HCT116 (cell line): ENCODE results near the gene GRIN2C. TPM values are rescaled to one million over a fixed set of nuclear protein-coding genes. Genes with fewer than 3 reads are reported as not detected.

Experiments used
- ATAC-seq: fragments of 200-7000 bp; cut with Tn5 transposase; 2 replicates; pipeline ENCODE4 v1.9.1; 2020; ENCODE audit warnings: mild to moderate bottlenecking, moderate library complexity
- BruUV-seq: library from RNA; stranded (reverse); fragments of 400-500 nt; replicated peaks from 2 replicates; lab custom pipeline; 2021; lab: Mats Ljungman, UMichigan
- CTCF ChIA-PET: fragments of 300-600 bp; sonication (Branson Sonifier 250); formaldehyde crosslinking; loops from one replicate; lab custom pipeline; 2021; ENCODE audit warnings: antibody characterized with exemption; lab: Charles Lee
- POLR2A ChIA-PET: fragments of 300-600, 350-600 bp; sonication (Branson Sonifier 250); formaldehyde crosslinking; loops from one replicate; lab custom pipeline; 2021; ENCODE audit warnings: antibody characterized with exemption; lab: Charles Lee
- RAD21 ChIA-PET, 2 experiments: fragments of 300-600 bp; sonication (Branson Sonifier 250); formaldehyde crosslinking; loops; one replicate each; lab custom pipeline; 2023; ENCODE audit warnings: low total read pairs in 2 of 2; ENCODE audit not compliant: uncharacterized antibody in 2 of 2, unreplicated experiment in 2 of 2, low non-redundant PET in 1 of 2; lab: Charles Lee
- DNase-seq: peaks from one replicate; pipeline ENCODE4 v3.0.0-alpha.2; 2010; ENCODE audit warnings: low read depth, low spot score
- H2AFZ ChIP-seq: fragments of 200-600 bp; shearing (Covaris generic), sonication (generic); 2 replicates; pipeline ENCODE4 v1.6.1; 2017; ENCODE audit warnings: low read depth, mixed run types, mixed read lengths, antibody characterized with exemption, low read length; ENCODE audit not compliant: poor library complexity, severe bottlenecking
- H3K27ac ChIP-seq: 2 replicates; pipeline ENCODE4 v1.5.1; 2012; ENCODE audit warnings: low read depth, low read length
- H3K27me3 ChIP-seq: fragments of 200-600 bp; sonication (generic); 2 replicates; pipeline ENCODE4 v1.6.1; 2016; ENCODE audit warnings: mixed run types, low read length, mixed read lengths; ENCODE audit not compliant: insufficient read depth
- H3K36me3 ChIP-seq, 2 experiments: fragments of 200-500 bp in 1 of 2; fragments of 200-600 bp in 1 of 2; sonication (Bioruptor generic) in 1 of 2; sonication (generic) in 1 of 2; 2 replicates each; pipeline versions ENCODE4 v1.5.1 to v1.6.1; 2014 to 2016; ENCODE audit warnings: low read length in 2 of 2, inconsistent platforms in 1 of 2, mixed read lengths in 1 of 2, mixed run types in 1 of 2; ENCODE audit not compliant: insufficient read depth in 2 of 2, control insufficient read depth in 1 of 2
- H3K4me1 ChIP-seq, 2 experiments: fragments of 200-600 bp in 1 of 2; sonication (generic) in 1 of 2; 2 replicates each; pipeline versions ENCODE4 v1.5.1 to v1.6.1; 2012 to 2017; ENCODE audit warnings: low read length in 2 of 2, inconsistent platforms in 1 of 2, mild to moderate bottlenecking in 1 of 2, mixed read lengths in 1 of 2, mixed run types in 1 of 2, moderate library complexity in 1 of 2; ENCODE audit not compliant: insufficient read depth in 2 of 2, control insufficient read depth in 1 of 2
- H3K4me2 ChIP-seq: fragments of 200-600 bp; sonication (generic); 2 replicates; pipeline ENCODE4 v1.6.1; 2017; ENCODE audit warnings: mixed run types, low read length, mixed read lengths
- H3K4me3 ChIP-seq, 2 experiments: fragments of 200-600 bp in 1 of 2; sonication (generic) in 1 of 2; replicated peaks in 1 of 2; 2 replicates each; pipeline ENCODE4 v1.5.1; 2011 to 2016; ENCODE audit warnings: low read length in 2 of 2, control low read depth in 1 of 2, low read depth in 1 of 2, mild to moderate bottlenecking in 1 of 2, mixed read lengths in 1 of 2, mixed run types in 1 of 2
- H3K79me2 ChIP-seq: fragments of 200-600 bp; sonication (generic); 2 replicates; pipeline ENCODE4 v1.6.1; 2017; ENCODE audit warnings: mild to moderate bottlenecking, mixed run types, low read length, moderate library complexity, mixed read lengths; ENCODE audit not compliant: insufficient read depth
- H3K9ac ChIP-seq: fragments of 200-600 bp; sonication (generic); 2 replicates; pipeline ENCODE4 v1.6.1; 2016; ENCODE audit warnings: low read length, mixed read lengths
- H3K9me2 ChIP-seq: fragments of 200-600 bp; sonication (generic), shearing (Covaris generic); 2 replicates; pipeline ENCODE4 v1.6.1; 2017; ENCODE audit warnings: mixed run types, mild to moderate bottlenecking, moderate library complexity; ENCODE audit not compliant: insufficient read depth
- H3K9me3 ChIP-seq, 2 experiments: fragments of 200-500 bp in 1 of 2; fragments of 200-600 bp in 1 of 2; sonication (Bioruptor generic) in 1 of 2; sonication (generic) in 1 of 2; 2 replicates each; pipeline ENCODE4 v1.6.1; 2014 to 2017; ENCODE audit warnings: low read length in 2 of 2, mixed read lengths in 2 of 2, inconsistent platforms in 1 of 2, low read depth in 1 of 2, mild to moderate bottlenecking in 1 of 2, mixed run types in 1 of 2, moderate library complexity in 1 of 2; ENCODE audit not compliant: control insufficient read depth in 1 of 2, insufficient read depth in 1 of 2
- H4K20me1 ChIP-seq: fragments of 200-600 bp; sonication (generic), shearing (Covaris generic); 2 replicates; pipeline ENCODE4 v1.6.1; 2017; ENCODE audit warnings: mixed run types, mild to moderate bottlenecking, moderate library complexity; ENCODE audit not compliant: insufficient read depth
- EGR1 ChIP-seq: IDR thresholded peaks from 2 replicates; pipeline ENCODE4 v1.6.1; 2012; ENCODE audit warnings: low read depth
- ELF1 ChIP-seq: IDR thresholded peaks from 2 replicates; pipeline ENCODE4 v1.6.1; 2012; ENCODE audit warnings: low read depth, borderline replicate concordance
- EZH2phosphoT487 ChIP-seq: fragments of 200-600 bp; IDR thresholded peaks from 2 replicates; pipeline ENCODE4 v1.6.1; 2018; ENCODE audit warnings: antibody characterized with exemption, borderline replicate concordance
- FOSL1 ChIP-seq: IDR thresholded peaks from 2 replicates; pipeline ENCODE4 v1.6.1; 2012; ENCODE audit warnings: low read depth
- JUND ChIP-seq: IDR thresholded peaks from 2 replicates; pipeline ENCODE4 v1.6.1; 2012
- POLR2A ChIP-seq: IDR thresholded peaks from 2 replicates; pipeline ENCODE4 v1.7.0; 2011; ENCODE audit warnings: borderline replicate concordance; ENCODE audit not compliant: insufficient read depth, insufficient read length; ENCODE audit errors: extremely low read depth
- RAD21 ChIP-seq: IDR thresholded peaks from 2 replicates; pipeline ENCODE4 v1.6.1; 2012; ENCODE audit warnings: low read depth, mild to moderate bottlenecking
- SIN3A ChIP-seq: IDR thresholded peaks from 2 replicates; pipeline ENCODE4 v1.6.1; 2012; ENCODE audit warnings: low read depth
- SRF ChIP-seq: IDR thresholded peaks from 2 replicates; pipeline ENCODE4 v1.6.1; 2012; ENCODE audit warnings: low read depth
- YY1 ChIP-seq: IDR thresholded peaks from 2 replicates; pipeline ENCODE4 v1.6.1; 2011; ENCODE audit warnings: low read length, low read depth, moderate library complexity, mild to moderate bottlenecking; ENCODE audit not compliant: insufficient replicate concordance; ENCODE audit errors: extremely low read depth
- ZFX ChIP-seq: fragments of 450-650 bp; IDR thresholded peaks from 2 replicates; pipeline ENCODE4 v1.6.1; 2017
- ZNF274 ChIP-seq: fragments of 200-500 bp; sonication (Bioruptor generic); IDR thresholded peaks from 2 replicates; pipeline ENCODE4 v1.6.1; 2014; ENCODE audit warnings: mild to moderate bottlenecking, low read depth, low read length, inconsistent platforms
- intact Hi-C: fragments of 100-400 bp; cut with micrococcal nuclease; formaldehyde crosslinking; loops from 2 replicates; pipeline ENCODE4 v1.10.0; 2022
- total RNA-seq: library from RNA; stranded (reverse); gene quantifications from one replicate; pipeline ENCODE4 v1.2.1, GENCODE V29; 2021; ENCODE audit not compliant: unreplicated experiment
- TF ChIP-seq, protein P1 (sequence below): IDR thresholded peaks from 2 replicates; pipeline ENCODE4 v1.6.1; 2011; ENCODE audit warnings: mild to moderate bottlenecking, low read length, moderate library complexity; ENCODE audit not compliant: insufficient replicate concordance; ENCODE audit errors: extremely low read depth
- TF ChIP-seq, protein P2 (sequence below), 3 experiments: fragments of 200-600 bp in 1 of 3; sonication (generic) in 1 of 3; IDR thresholded peaks in 2 of 3; conservative IDR thresholded peaks in 1 of 3; 2 replicates each; pipeline ENCODE4 v1.5.1; 2012 to 2017; ENCODE audit warnings: low read depth in 2 of 3, low read length in 2 of 3, antibody characterized with exemption in 1 of 3, borderline replicate concordance in 1 of 3, control low read depth in 1 of 3, mild to moderate bottlenecking in 1 of 3, mixed read lengths in 1 of 3, mixed run types in 1 of 3, moderate library complexity in 1 of 3; ENCODE audit not compliant: insufficient read depth in 1 of 3
- TF ChIP-seq, protein P3 (sequence below): IDR thresholded peaks from 2 replicates; pipeline ENCODE4 v1.6.1; 2012

GRIN2C gene
- total RNA-seq, 1 experiment from 2014 or later: 2.2 TPM

- no peak overlapping the region for H3K4me2 ChIP-seq
- no peaks in the 10 kb centered on the region for H3K9me2 ChIP-seq
- ChIA-PET CTCF (interaction anchor here (1.1 kb wide), 1 partner anchor 9 kb away, joined by 6 read pairs; no protein-coding TSS in a partner anchor), RAD21 (no interaction called here), POLR2A (no interaction called here)
- intact Hi-C loops: no loop called here
- no peaks in the 10 kb centered on the region for H3K9me3 ChIP-seq
- no peak overlapping the region for H2AFZ ChIP-seq
- no peak for ATAC-seq
- peaks cover 0 to 10% of the 10 kb centered on the region in 2 experiments; a peak in 1 of 4 replicates for H3K4me1 ChIP-seq
- no peak overlapping the region for H3K9ac ChIP-seq
- peaks cover 4 to 8% of the 10 kb centered on the region in 2 experiments; a peak in 1 of 4 replicates for H3K36me3 ChIP-seq
- H3K27me3 ChIP-seq: no peaks in the 10 kb centered on the region
- no peak for TF ChIP-seq EZH2phosphoT487
- TF ChIP-seq SIN3A: no peak
- TF ChIP-seq EGR1: no peak
- TF ChIP-seq, protein P1, sequence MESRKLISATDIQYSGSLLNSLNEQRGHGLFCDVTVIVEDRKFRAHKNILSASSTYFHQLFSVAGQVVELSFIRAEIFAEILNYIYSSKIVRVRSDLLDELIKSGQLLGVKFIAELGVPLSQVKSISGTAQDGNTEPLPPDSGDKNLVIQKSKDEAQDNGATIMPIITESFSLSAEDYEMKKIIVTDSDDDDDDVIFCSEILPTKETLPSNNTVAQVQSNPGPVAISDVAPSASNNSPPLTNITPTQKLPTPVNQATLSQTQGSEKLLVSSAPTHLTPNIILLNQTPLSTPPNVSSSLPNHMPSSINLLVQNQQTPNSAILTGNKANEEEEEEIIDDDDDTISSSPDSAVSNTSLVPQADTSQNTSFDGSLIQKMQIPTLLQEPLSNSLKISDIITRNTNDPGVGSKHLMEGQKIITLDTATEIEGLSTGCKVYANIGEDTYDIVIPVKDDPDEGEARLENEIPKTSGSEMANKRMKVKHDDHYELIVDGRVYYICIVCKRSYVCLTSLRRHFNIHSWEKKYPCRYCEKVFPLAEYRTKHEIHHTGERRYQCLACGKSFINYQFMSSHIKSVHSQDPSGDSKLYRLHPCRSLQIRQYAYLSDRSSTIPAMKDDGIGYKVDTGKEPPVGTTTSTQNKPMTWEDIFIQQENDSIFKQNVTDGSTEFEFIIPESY: no peak
- TF ChIP-seq, protein P2, sequence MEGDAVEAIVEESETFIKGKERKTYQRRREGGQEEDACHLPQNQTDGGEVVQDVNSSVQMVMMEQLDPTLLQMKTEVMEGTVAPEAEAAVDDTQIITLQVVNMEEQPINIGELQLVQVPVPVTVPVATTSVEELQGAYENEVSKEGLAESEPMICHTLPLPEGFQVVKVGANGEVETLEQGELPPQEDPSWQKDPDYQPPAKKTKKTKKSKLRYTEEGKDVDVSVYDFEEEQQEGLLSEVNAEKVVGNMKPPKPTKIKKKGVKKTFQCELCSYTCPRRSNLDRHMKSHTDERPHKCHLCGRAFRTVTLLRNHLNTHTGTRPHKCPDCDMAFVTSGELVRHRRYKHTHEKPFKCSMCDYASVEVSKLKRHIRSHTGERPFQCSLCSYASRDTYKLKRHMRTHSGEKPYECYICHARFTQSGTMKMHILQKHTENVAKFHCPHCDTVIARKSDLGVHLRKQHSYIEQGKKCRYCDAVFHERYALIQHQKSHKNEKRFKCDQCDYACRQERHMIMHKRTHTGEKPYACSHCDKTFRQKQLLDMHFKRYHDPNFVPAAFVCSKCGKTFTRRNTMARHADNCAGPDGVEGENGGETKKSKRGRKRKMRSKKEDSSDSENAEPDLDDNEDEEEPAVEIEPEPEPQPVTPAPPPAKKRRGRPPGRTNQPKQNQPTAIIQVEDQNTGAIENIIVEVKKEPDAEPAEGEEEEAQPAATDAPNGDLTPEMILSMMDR (IDR thresholded peaks at IDR 0.05 in 2 of 3, conservative IDR thresholded peaks at IDR 0.05 in 1 of 3; ENCODE audit: borderline replicate concordance in 1 of 3, insufficient read depth in 1 of 3, low read depth in 2 of 3, low read length in 2 of 3): no peak
- no peak for TF ChIP-seq RAD21
- TF ChIP-seq SRF: no peak
- TF ChIP-seq, protein P3, sequence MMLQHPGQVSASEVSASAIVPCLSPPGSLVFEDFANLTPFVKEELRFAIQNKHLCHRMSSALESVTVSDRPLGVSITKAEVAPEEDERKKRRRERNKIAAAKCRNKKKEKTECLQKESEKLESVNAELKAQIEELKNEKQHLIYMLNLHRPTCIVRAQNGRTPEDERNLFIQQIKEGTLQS: no peak
- TF ChIP-seq JUND: no peak
- no peak for TF ChIP-seq POLR2A
- no peak for TF ChIP-seq ZFX
- TF ChIP-seq FOSL1: no peak
- no peak for TF ChIP-seq YY1
- no peak for TF ChIP-seq ELF1
- no peak for TF ChIP-seq ZNF274
- no peak overlapping the region for H3K4me3 ChIP-seq
- DNase-seq: no peak
- BruUV-seq: no TSS peak
- no peak overlapping the region for H3K27ac ChIP-seq
- no peaks in the 10 kb centered on the region for H3K79me2 ChIP-seq
- H4K20me1 ChIP-seq: no peaks in the 10 kb centered on the region
These were observed 59.2 kb downstream of the GRIN2C start for GRCh38 chr17:74800531-74800930.
